Measurements from ENCODE around the gene CCM2.

CCM2 gene

DNA sequence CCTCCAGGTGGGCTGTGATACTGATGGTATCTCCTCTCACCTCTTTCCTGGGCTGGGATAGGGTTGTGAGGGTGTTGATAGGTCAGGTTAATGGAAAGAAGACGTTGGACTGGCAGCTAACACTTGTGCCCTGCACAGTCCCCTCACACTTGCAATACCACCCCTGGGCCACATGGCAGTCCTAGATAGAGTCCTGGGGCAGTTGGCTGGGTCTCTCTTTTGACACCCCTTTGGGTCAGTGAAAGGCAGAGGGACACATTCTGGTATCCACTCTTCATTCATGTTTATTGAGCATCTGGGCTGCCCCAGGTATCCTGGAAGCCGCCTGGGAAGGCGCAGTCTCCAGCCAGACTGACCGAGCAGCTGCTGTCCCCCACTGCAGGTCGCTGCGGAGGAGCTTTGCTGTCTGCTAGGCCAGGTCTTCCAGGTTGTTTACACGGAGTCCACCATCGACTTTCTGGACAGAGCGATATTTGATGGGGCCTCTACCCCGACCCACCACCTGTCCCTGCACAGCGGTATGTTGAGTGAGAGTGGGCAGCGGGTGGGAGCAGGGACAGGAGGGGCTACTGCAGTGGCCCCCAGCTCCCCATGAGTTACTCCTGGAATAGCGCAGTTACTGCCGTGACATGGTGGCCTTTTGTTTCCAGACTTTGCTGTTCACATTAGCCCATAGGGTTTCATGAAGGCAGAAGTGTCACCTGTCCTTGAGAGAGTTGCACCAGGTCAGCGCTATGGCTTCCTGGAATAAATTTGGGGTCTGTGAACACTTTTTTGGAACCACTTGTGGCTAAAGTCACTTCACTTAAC lies 69.6 kb downstream of the CCM2 start:
- no peak for DNase-seq

DNA sequence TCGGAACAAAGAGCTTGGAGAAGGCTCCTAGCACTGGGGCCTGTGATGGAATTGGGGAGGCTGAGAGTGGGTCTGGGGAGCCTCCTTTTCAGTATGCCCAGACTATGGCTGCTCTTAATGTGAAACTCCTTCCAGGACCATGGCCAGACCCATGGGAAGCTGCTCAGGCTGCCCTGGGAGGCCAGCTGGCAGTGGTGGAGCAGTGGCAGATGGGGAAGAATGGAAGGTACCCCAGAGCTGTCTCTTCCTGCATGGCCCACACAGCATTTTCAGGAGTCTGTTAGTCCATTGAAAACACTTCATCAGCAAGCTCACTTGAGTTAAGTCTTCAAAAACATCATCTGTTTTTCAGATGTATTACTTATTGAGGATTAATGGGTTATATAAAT lies 70.2 kb downstream of the CCM2 start:
- DNase-seq: no peak

DNA sequence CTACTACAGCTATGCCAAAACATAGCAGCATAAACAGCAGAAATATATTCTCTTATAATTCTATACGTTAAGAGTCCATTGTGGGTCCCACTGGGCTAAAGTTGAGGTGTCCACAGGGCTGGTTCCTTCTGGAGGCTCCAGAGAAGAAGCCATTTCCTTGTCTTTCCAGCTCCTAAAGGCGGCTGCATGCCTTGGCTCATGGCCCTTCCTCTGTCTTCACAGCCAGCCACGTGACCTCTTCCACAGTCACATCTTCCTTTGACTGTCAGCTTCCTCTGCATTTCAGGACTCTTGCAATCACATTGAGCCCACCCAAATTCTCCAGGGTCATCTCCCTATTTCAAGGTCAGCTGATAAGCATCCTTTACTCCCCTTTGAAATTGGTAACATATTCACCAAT lies 71.5 kb downstream of the CCM2 start:
- no peak for DNase-seq

DNA sequence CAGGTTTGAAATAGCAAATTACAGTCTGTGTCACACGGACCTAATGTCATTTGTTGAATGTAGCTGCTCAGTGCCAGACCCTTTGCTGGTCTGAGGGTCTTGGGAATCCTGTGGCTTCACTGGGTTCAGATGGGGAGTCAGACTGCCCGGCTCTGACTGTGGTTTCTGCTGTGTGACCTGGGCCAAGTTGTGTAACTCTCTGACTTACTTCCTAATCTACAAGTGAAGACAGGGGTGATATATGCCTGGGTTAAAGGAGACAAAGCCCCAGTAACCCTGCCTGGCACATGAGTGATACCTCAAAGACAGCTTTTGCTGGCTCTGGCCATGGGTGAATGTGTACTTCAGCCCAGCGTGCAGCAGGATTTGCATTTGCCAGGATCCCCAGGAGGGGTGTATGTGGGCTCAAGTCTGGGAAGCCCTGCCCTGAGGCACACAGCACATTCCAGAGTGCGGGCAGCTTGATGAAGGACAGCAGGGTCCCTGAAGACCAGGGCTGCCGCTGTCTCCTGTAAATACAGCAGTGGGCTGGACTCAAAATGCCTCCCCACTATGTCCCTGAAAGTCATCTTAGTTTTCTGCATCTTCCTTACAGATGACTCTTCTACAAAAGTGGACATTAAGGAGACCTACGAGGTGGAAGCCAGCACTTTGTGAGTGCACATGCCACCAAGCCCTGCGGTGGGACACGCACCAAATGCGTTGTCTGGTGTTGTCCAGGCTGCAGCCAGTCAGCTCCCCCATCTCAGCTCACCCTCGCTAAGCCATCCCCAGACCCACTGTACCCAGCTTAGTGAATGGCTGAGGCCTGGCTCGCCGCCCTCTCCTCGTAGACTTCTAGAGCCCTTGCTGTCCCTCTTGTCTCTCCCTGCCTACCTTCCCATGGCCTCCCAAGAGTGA lies 72.4 kb downstream of the CCM2 start:
- no peak for DNase-seq

- DNase-seq: no peak
Measured at GRCh38 chr7:45073031-45073785, 73.2 kb downstream of the CCM2 start.

DNA sequence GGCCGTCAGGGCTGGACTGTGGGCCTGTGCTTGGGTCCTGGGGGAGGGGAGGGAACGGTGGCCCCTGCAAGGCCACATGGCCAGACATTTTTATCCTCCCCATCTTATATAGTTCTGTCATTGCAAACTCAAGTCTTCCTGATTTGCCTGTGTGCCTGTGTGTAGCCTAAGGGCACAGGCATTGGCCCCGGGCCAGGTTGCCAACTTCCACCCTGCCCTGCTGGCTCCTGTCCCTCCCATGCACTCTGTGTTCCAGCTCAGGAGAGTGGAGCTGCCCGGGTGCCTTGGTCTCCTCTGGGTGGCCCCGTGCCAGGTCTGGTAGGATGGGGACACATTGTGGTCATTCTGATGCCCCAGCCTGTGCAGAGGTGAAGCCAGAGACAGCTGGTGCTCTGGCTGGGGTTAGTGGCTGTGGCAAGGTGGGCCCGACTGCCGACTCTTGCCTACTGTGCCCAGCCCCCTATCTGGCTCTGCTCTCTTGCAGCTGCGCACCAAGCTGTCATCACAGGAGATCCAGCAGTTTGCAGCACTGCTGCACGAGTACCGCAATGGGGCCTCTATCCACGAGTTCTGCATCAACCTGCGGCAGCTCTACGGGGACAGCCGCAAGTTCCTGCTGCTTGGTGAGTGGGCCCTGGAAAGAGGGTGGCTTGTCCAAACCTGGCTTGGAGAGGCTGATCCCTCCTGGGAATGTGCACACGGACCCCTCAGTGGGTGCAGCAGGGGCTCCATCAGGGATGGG lies 74.0 kb downstream of the CCM2 start:
- DNase-seq: no peak

- DNase-seq: no peak
Measured at GRCh38 chr7:45074528-45075354, 74.7 kb downstream of the CCM2 start.

DNA sequence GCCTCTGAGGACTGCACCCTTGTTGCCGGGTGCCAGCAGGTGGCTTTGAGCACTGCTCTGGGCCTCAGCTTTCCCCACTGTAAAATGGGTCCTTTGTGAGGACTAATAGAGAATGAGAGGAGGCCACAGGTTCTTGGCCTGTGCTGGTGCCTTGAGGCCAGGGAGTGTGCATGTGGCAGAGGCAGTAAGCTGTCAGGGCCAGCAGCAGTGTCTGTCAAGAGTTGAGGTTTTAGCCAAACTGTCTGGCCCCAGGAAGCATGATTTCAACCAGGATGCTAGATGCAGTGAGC lies 75.3 kb downstream of the CCM2 start:
- no peak for DNase-seq

DNA sequence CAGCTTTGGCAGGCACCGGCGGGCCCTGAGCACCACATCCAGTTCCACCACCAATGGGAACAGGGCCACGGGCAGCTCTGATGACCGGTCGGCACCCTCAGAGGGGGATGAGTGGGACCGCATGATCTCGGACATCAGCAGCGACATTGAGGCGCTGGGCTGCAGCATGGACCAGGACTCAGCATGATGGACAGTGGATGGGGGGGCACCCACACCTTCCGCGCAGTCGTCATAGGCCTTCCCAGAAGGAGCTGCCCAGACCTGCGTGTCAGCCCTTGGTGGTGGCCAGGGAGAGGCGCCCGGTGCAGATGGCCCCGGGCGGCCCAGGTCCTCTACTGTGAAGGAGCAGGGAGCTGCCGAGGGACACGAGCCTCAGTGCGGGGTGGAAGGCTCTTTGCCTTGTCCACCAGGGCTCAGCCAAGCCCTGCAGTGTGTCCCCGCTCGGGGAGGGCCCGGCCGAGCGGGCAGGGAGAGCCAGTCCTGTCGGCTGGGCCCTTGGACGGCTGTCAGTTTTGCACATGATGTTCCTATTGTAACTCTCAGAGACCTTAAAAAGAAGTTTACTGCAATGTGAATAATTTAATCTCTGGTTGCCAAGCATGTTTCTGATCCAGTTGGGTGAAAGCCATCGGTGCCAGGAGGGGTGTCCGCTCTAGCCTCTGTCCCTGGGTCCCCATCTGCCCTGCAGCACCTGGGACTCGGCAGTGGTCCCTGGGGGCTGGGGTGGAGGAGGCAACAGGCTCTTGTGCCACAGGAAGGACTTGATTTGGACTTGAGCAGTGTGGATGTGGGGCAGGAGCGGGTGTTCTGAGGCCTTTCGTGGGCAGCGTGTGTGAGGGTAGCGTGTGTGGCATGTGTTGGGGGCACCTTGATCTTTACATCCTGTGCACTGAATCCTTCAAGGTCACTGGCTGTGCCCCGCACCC lies 76.1 kb downstream of the CCM2 start:
- DNase-seq: no peak

DNA sequence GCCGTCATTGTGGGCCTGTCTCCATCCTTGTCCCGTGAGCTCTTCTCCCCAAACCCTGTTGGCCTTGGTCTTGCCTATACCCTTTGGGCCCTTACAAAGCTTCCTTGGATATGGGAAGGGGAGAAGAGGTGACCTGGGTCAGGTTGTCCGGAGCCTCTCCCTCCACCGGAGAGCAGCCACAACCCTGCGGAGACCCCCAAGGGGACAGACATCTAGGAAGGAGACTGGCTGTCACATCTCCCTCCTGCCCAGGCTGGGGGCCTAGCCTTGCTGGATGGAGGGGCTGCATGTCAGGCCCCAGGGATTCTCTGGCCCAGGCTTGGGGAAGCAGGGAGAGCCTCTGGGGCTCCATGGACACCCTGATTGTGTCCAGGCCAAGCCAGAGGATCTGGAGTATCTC lies 76.9 kb downstream of the CCM2 start:
- no peak for DNase-seq

- no peak for DNase-seq
Measured at GRCh38 chr7:45077579-45077978, 77.6 kb downstream of the CCM2 start.

GRCh38 chr7:45078125-45078681 lies 78.2 kb downstream of the CCM2 start:
- no peak for DNase-seq

GRCh38 chr7:45080265-45080957 lies 80.4 kb downstream of the CCM2 start:
- no peak for DNase-seq

DNA sequence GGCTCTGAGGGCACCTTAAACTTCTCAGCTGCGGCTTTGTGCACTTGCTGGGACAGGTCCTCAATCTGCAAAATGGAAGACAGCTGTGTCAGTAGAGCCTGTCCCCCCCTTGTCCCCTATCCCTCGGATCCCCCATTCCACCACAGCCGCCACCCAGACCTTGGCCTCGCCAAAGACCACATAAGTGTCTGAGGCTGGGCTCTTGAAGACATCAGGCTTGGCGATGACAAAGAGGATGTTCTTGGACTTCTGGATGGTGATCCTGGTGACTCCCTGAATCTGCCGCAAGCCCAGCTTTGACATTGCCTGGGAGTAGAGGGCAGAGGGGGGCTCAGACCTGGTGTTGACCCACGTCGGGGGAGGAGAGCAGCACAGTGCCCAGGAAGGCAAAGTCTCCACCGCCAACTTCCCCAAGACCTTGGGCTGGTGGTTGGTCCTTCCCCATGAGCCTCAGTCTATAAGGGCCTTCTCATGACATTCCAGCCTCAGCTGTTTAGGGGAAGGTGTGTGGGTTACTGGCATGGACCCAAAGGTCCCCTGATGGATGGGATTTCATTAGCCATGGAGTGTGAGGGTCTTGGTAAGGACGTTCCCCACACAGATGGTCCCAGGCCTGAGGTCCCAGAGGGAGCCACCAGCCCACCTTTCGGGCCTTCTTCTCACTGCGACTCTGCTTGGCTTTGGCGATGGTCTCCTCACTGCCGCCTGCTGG lies 81.1 kb downstream of the CCM2 start:
- no peak for DNase-seq

DNA sequence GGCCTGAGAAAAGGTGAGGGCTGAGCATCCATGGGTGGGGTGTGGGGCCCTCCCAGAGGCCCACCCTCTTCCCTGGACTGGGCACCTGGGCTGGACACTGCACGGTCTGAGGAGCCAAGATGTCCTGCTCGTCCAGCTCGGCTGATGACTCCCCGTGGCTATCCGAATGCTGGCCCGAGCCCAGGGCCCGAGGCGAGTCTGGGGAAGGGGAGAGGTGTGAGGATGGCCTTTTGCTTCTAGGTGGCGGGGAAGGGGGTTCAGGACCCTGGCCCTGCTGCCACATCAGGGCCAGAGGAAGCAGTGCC lies 81.6 kb downstream of the CCM2 start:
- no peak for DNase-seq

DNA sequence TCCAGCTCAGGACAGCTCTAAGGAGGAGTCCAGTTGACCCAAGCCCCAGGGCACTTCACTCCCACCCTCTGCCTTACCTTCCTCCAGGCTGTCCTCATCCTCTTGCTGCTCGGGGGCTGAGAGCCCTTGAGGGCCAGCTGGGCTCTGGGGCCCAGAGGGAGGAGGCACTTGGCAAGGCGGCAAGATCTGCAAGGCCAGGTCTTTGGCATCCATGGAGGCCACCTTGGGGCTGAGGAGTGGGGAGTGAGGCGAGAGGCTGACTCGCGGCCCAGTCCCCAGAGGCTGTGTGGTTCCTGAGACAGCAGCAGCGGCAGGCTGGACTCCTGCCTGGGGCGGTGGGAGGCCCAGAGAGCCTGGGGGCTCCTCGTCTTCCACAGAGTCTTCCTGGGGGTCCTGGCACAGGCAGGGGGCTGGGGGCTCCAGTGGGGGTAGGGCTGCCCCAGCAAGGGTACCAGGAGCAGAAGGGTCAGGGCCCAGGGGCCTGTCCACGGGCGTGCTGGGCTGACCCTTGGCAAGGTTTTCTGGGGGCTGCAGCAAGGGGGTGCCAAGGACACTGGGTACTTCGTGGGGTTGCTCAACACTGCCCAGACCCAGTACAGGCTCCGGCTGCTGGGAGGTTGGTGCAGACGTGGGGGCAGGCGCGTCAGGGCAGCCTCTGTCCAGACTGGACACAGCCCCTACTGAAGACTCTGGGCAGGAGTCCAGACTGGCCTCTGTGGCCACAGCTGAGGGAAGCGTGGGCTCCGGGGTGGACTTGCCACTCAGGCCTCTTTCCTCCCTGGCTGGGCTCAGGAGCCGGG lies 82.2 kb downstream of the CCM2 start:
- no peak for DNase-seq

DNA sequence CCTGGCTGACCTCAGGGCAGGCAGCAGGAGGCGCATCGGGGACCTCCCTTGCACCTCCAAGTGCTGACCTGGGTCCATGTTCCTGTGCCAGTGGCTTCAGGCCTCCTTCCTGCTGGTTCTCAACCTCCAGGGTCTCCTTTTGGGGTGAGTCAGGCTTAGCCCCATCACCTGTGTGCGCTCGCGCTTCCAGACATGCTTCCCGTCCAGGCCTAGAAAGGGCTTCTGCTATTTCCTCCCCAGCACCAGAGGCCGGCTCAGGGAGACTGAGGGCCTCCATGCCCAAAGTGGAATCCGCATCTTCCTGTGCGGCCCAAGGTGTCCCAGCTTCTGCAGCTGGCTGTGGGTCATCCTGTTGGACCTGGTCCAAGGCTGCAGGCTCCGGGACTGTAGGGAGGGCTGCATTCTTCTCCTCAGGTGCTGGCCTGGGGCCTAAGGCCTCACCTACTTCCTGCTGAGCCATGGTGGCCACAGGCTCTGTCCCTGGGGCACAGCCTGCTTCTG lies 82.9 kb downstream of the CCM2 start:
- no peak for DNase-seq

- DNase-seq: no peak
Measured at GRCh38 chr7:45084336-45084735, 84.3 kb downstream of the CCM2 start.
